ENCODE measurements around the gene CACNA1G.

The CACNA1G gene

DNA sequence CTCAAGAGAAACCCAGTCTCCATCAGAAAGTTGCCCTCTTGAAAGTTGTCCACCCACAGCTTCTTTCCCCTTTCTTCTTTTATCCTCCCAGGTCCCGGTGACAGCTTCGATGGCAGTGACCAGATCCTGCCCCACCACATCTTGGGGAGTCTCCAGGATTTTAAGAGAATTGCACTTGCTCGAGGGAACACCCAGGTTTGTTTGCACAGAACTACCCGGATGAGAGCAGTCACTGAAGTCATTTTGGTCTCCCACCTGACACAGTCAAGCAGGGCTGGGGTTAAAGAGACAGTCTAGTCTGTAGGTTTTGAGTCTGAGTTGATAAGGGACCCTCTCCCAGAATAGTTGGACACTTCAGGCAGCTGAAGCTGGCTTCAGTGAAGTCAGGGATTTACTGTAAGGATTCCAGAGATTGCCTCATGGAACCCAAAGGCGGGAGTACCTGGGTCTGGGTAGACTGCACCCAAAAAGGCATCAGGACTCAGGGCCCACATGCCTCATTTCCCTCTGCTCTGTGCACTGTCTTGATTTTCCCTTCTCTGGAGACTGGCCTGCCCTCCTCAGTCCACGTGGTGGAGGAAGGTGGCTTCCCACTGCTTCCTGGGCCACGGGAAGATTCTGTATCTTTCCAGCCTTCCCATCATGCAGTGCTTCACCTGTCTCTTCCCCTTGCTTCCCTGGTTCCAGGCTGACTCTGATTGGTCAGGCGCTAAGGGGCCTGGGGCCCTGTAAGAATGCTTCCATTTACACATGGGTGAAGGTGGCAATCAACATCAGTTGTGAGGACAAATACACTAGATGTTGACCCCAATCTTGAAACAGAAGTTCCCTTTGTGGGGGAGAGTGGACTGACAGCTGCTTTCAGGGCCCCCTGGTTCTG is 42.8 kb upstream of the CACNA1G start:
- in situ Hi-C loops (cut with MboI; ENCODE audit: low sequenced_read_pairs, unreplicated experiment): no loop called here
- TF ChIP-seq, protein P1, sequence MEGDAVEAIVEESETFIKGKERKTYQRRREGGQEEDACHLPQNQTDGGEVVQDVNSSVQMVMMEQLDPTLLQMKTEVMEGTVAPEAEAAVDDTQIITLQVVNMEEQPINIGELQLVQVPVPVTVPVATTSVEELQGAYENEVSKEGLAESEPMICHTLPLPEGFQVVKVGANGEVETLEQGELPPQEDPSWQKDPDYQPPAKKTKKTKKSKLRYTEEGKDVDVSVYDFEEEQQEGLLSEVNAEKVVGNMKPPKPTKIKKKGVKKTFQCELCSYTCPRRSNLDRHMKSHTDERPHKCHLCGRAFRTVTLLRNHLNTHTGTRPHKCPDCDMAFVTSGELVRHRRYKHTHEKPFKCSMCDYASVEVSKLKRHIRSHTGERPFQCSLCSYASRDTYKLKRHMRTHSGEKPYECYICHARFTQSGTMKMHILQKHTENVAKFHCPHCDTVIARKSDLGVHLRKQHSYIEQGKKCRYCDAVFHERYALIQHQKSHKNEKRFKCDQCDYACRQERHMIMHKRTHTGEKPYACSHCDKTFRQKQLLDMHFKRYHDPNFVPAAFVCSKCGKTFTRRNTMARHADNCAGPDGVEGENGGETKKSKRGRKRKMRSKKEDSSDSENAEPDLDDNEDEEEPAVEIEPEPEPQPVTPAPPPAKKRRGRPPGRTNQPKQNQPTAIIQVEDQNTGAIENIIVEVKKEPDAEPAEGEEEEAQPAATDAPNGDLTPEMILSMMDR (IDR thresholded peaks at IDR 0.05; ENCODE audit: borderline replicate concordance, control extremely low read depth, extremely low read depth, insufficient read depth, missing control alignments): no peak
- DNase-seq (ENCODE audit: low spot score): no peak

- no peak for DNase-seq (ENCODE audit: low spot score)
- TF ChIP-seq, protein P1 (IDR thresholded peaks at IDR 0.05; ENCODE audit: borderline replicate concordance, control extremely low read depth, extremely low read depth, insufficient read depth, missing control alignments): no peak
- in situ Hi-C loops (cut with MboI; ENCODE audit: low sequenced_read_pairs, unreplicated experiment): no loop called here
Observed at GRCh38 chr17:50518384-50519023, 42.0 kb upstream of the CACNA1G start.

GRCh38 chr17:50519141-50519834 is 41.2 kb upstream of the CACNA1G start:
- in situ Hi-C loops (cut with MboI; ENCODE audit: low sequenced_read_pairs, unreplicated experiment): no loop called here
- TF ChIP-seq, protein P1 (IDR thresholded peaks at IDR 0.05; ENCODE audit: borderline replicate concordance, control extremely low read depth, extremely low read depth, insufficient read depth, missing control alignments): no peak
- DNase-seq (ENCODE audit: low spot score): no peak

- in situ Hi-C loops (cut with MboI; ENCODE audit: low sequenced_read_pairs, unreplicated experiment): no loop called here
- DNase-seq (ENCODE audit: low spot score): no peak
- TF ChIP-seq, protein P1 (IDR thresholded peaks at IDR 0.05; ENCODE audit: borderline replicate concordance, control extremely low read depth, extremely low read depth, insufficient read depth, missing control alignments): no peak
Observed at GRCh38 chr17:50520483-50520882, 40.0 kb upstream of the CACNA1G start.

- in situ Hi-C loops (cut with MboI; ENCODE audit: low sequenced_read_pairs, unreplicated experiment): no loop called here
- no peak for DNase-seq (ENCODE audit: low spot score)
- TF ChIP-seq, protein P1 (IDR thresholded peaks at IDR 0.05; ENCODE audit: borderline replicate concordance, control extremely low read depth, extremely low read depth, insufficient read depth, missing control alignments): no peak
Observed at GRCh38 chr17:50521514-50521913, 39.0 kb upstream of the CACNA1G start.

- TF ChIP-seq, protein P1 (IDR thresholded peaks at IDR 0.05; ENCODE audit: borderline replicate concordance, control extremely low read depth, extremely low read depth, insufficient read depth, missing control alignments): no peak
- in situ Hi-C loops (cut with MboI; ENCODE audit: low sequenced_read_pairs, unreplicated experiment): no loop called here
- DNase-seq (ENCODE audit: low spot score): no peak
Observed at GRCh38 chr17:50522766-50523165, 37.7 kb upstream of the CACNA1G start.
